ENCODE data around the gene RBMX.

- no peak for TF ChIP-seq CTCF (IDR thresholded peaks at IDR 0.05; ENCODE audit: low read length)
- no peak for TF ChIP-seq EZH2 (optimal IDR thresholded peaks at IDR 0.05; ENCODE audit: low read depth, low read length)
Observed at GRCh38 chrX:136866337-136867095, 14.0 kb downstream of the RBMX start.
